Esophagus squamous epithelium (tissue), 4 donors: ENCODE measurements around the gene HOXB8.

Experiments
- CTCF ChIP-seq, 6 experiments: fragments of 450-650 bp in 4 of 6; fragments of 200-600 bp in 2 of 6; sonication (generic) in 2 of 6; IDR thresholded peaks; one replicate each; pipeline ENCODE4 v1.5.1; 2016 to 2019; ENCODE audit warnings: antibody characterized with exemption in 6 of 6, mild to moderate bottlenecking in 4 of 6, moderate library complexity in 4 of 6
- POLR2A ChIP-seq, 4 donors: fragments of 450-650 bp; IDR thresholded peaks; one replicate each; pipeline ENCODE4 v1.6.1; 2017; ENCODE audit warnings: antibody characterized with exemption in 4 of 4, mild to moderate bottlenecking in 4 of 4, moderate library complexity in 3 of 4

GRCh38 chr17:48571826-48572417 is 43.2 kb downstream of the HOXB8 start:
- no peak for TF ChIP-seq POLR2A (IDR thresholded peaks at IDR 0.05)
- TF ChIP-seq CTCF (IDR thresholded peaks at IDR 0.05) = no peak
